Mesendoderm (in vitro differentiated cells): Measurements from ENCODE around the gene NCR3LG1. TPM values are rescaled to one million over a fixed set of nuclear protein-coding genes. Genes with fewer than 3 reads are reported as not detected.

Experiments
- DNase-seq: peaks from one replicate; pipeline ENCODE4 v3.0.0; 2013
- H2AK5ac ChIP-seq: 2 replicates; pipeline ENCODE4 v1.6.1; 2013; ENCODE audit warnings: low read length, inconsistent platforms
- H2BK120ac ChIP-seq: 2 replicates; pipeline ENCODE4 v1.6.1; 2013; ENCODE audit warnings: low read depth, mild to moderate bottlenecking, low read length, moderate library complexity, mixed read lengths
- H2BK15ac ChIP-seq: replicated peaks from 2 replicates; pipeline ENCODE4 v1.6.1; 2013; ENCODE audit warnings: low read depth, mild to moderate bottlenecking, moderate library complexity
- H2BK5ac ChIP-seq: 2 replicates; pipeline ENCODE4 v1.6.1; 2013; ENCODE audit warnings: low read length, inconsistent platforms
- H3K18ac ChIP-seq: 2 replicates; pipeline ENCODE4 v1.6.1; 2013; ENCODE audit warnings: mild to moderate bottlenecking, low read length, mixed read lengths
- H3K23ac ChIP-seq: one replicate; pipeline ENCODE4 v1.6.1; 2013; ENCODE audit warnings: low read length
- H3K27ac ChIP-seq: 2 replicates; pipeline ENCODE4 v1.5.1; 2013; ENCODE audit warnings: low read depth, mild to moderate bottlenecking, inconsistent platforms, low read length, moderate library complexity
- H3K27me3 ChIP-seq: 2 replicates; pipeline ENCODE4 v1.6.1; 2013; ENCODE audit warnings: low read length, control low read depth, mild to moderate bottlenecking, inconsistent platforms; ENCODE audit not compliant: insufficient read depth, poor library complexity
- H3K36me3 ChIP-seq: 2 replicates; pipeline ENCODE4 v1.6.1; 2013; ENCODE audit warnings: low read length, inconsistent platforms; ENCODE audit not compliant: control insufficient read depth, insufficient read depth
- H3K4ac ChIP-seq: one replicate; pipeline ENCODE4 v1.6.1; 2013; ENCODE audit warnings: low read depth, mild to moderate bottlenecking, low read length, moderate library complexity
- H3K4me1 ChIP-seq: 2 replicates; pipeline ENCODE4 v1.6.1; 2013; ENCODE audit warnings: low read depth, low read length, inconsistent platforms; ENCODE audit not compliant: control insufficient read depth
- H3K4me2 ChIP-seq: 2 replicates; pipeline ENCODE4 v1.6.1; 2013; ENCODE audit warnings: low read length
- H3K4me3 ChIP-seq: 2 replicates; pipeline ENCODE4 v1.5.1; 2013; ENCODE audit warnings: mild to moderate bottlenecking, low read length
- H3K56ac ChIP-seq: one replicate; pipeline ENCODE4 v1.6.1; 2013; ENCODE audit warnings: low read length
- H3K79me1 ChIP-seq: 2 replicates; pipeline ENCODE4 v1.6.1; 2013; ENCODE audit warnings: low read length, inconsistent platforms
- H3K79me2 ChIP-seq: 2 replicates; pipeline ENCODE4 v1.6.1; 2013; ENCODE audit warnings: mild to moderate bottlenecking, low read length; ENCODE audit not compliant: control insufficient read depth, insufficient read depth
- H3K9ac ChIP-seq: 2 replicates; pipeline ENCODE4 v1.6.1; 2013; ENCODE audit warnings: low read length, inconsistent platforms
- H4K5ac ChIP-seq: one replicate; pipeline ENCODE4 v1.6.1; 2013; ENCODE audit warnings: low read length
- H4K8ac ChIP-seq: one replicate; pipeline ENCODE4 v1.6.1; 2013; ENCODE audit warnings: low read depth, mild to moderate bottlenecking, control low read depth, low read length, moderate library complexity
- WGBS: extraction: QIAGEN DNeasy Blood & Tissue Kit; methylation state at CpG from one replicate; pipeline ENCODE4 v1.1.7; 2013; ENCODE audit warnings: low lambda C conversion rate, missing lambda C conversion rate; ENCODE audit not compliant: insufficient coverage; ENCODE audit errors: extremely low coverage; 5-methylcytosine and 5-hydroxymethylcytosine counted together
- polyA plus RNA-seq, 2 experiments: library from polyadenylated mRNA; stranded (reverse); fragments of 200-250 nt; gene quantifications; one replicate each; pipeline ENCODE4 v1.2.3, GENCODE V29; 2013

Gene NCR3LG1
- polyA plus RNA-seq (2013, experiment 1 of 2) = 0.51 TPM
- 0.66 TPM for polyA plus RNA-seq (2013, experiment 2 of 2)

GRCh38 chr11:17351510-17352176 lies at the start of gene NCR3LG1:
TSS of gene NCR3LG1 (plus strand) at chr11:17351800. CDS start at chr11:17351970, 170 bp downstream.
- H3K36me3 ChIP-seq = no peaks in the 10 kb centered on the region
- H2BK120ac ChIP-seq = no peak within 1 kb of the TSS
- H3K27me3 ChIP-seq = peaks cover 26% of the 10 kb centered on the region
- H2BK5ac ChIP-seq = no peak within 1 kb of the TSS
- H2AK5ac ChIP-seq = no peak within 1 kb of the TSS
- H3K79me1 ChIP-seq = no peaks in the 10 kb centered on the region
- WGBS = no CpG with 5 or more reads among the region's 61 CpGs
- peak within 1 kb of the TSS; percentile 17 for H3K56ac ChIP-seq
- H2BK15ac ChIP-seq = no peak within 1 kb of the TSS
- H3K27ac ChIP-seq = no peak within 1 kb of the TSS
- no peaks in the 10 kb centered on the region for H3K79me2 ChIP-seq
- no peak within 1 kb of the TSS for H3K9ac ChIP-seq
- H3K4me3 ChIP-seq = peak within 1 kb of the TSS; percentile 6
- no peak within 1 kb of the TSS for H3K23ac ChIP-seq
- H4K8ac ChIP-seq = no peak within 1 kb of the TSS
- H3K4ac ChIP-seq = no peak within 1 kb of the TSS
- peak within 1 kb of the TSS; percentile 46 for H3K4me2 ChIP-seq
- peak; percentile 40 for DNase-seq
- no peak within 1 kb of the TSS for H4K5ac ChIP-seq
- H3K4me1 ChIP-seq = peaks cover 2% of the 10 kb centered on the region
- H3K18ac ChIP-seq = no peak within 1 kb of the TSS

GRCh38 chr11:17313349-17314231 lies 38.0 kb upstream of the NCR3LG1 start:
- H3K9ac ChIP-seq = no peak overlapping the region
- H4K8ac ChIP-seq = no peak overlapping the region
- no peak overlapping the region for H2AK5ac ChIP-seq
- no peak overlapping the region for H3K27ac ChIP-seq
- H3K79me2 ChIP-seq = no peaks in the 10 kb centered on the region
- no peak overlapping the region for H2BK5ac ChIP-seq
- no peaks in the 10 kb centered on the region for H3K27me3 ChIP-seq
- H3K4me1 ChIP-seq = no peaks in the 10 kb centered on the region
- WGBS = no CpG with 5 or more reads among the region's 8 CpGs
- H3K56ac ChIP-seq = no peak overlapping the region
- DNase-seq = no peak
- H3K4ac ChIP-seq = no peak overlapping the region
- H3K36me3 ChIP-seq = no peaks in the 10 kb centered on the region
- no peak overlapping the region for H3K4me2 ChIP-seq
- no peak overlapping the region for H2BK15ac ChIP-seq
- H4K5ac ChIP-seq = no peak overlapping the region
- no peak overlapping the region for H3K23ac ChIP-seq
- no peak overlapping the region for H3K4me3 ChIP-seq
- no peak overlapping the region for H2BK120ac ChIP-seq
- H3K79me1 ChIP-seq = no peaks in the 10 kb centered on the region
- no peak overlapping the region for H3K18ac ChIP-seq

GRCh38 chr11:17314232-17314547 lies 37.4 kb upstream of the NCR3LG1 start:
- Histone ChIP-seq H3K4me2 (no peak overlapping the region), H3K79me2 (no peaks in the 10 kb centered on the region), H3K79me1 (no peaks in the 10 kb centered on the region), H3K36me3 (no peaks in the 10 kb centered on the region), H3K23ac (no peak overlapping the region), H3K27ac (no peak overlapping the region), H2BK15ac (no peak overlapping the region), H2BK5ac (no peak overlapping the region), H3K4me1 (no peaks in the 10 kb centered on the region), H2BK120ac (no peak overlapping the region), H3K56ac (no peak overlapping the region), H3K4ac (no peak overlapping the region), H4K8ac (no peak overlapping the region), H3K27me3 (no peaks in the 10 kb centered on the region), H3K18ac (no peak overlapping the region), H4K5ac (no peak overlapping the region), H3K9ac (no peak overlapping the region), H2AK5ac (no peak overlapping the region), H3K4me3 (no peak overlapping the region)
- no CpG with 5 or more reads among the region's 1 CpG for WGBS
- no peak for DNase-seq

- H3K18ac ChIP-seq = no peak overlapping the region
- no peaks in the 10 kb centered on the region for H3K79me1 ChIP-seq
- H3K4me3 ChIP-seq = no peak overlapping the region
- H2AK5ac ChIP-seq = no peak overlapping the region
- no peak overlapping the region for H2BK15ac ChIP-seq
- no peak overlapping the region for H2BK5ac ChIP-seq
- H4K5ac ChIP-seq = no peak overlapping the region
- no peak overlapping the region for H3K4me2 ChIP-seq
- no peaks in the 10 kb centered on the region for H3K4me1 ChIP-seq
- no peaks in the 10 kb centered on the region for H3K79me2 ChIP-seq
- no peak overlapping the region for H4K8ac ChIP-seq
- H3K9ac ChIP-seq = no peak overlapping the region
- no peak overlapping the region for H3K23ac ChIP-seq
- no peak overlapping the region for H3K27ac ChIP-seq
- no peaks in the 10 kb centered on the region for H3K27me3 ChIP-seq
- no peak overlapping the region for H2BK120ac ChIP-seq
- H3K56ac ChIP-seq = no peak overlapping the region
- no peaks in the 10 kb centered on the region for H3K36me3 ChIP-seq
- no peak overlapping the region for H3K4ac ChIP-seq
- DNase-seq = no peak
- WGBS = no CpG with 5 or more reads among the region's 1 CpG
Observed at GRCh38 chr11:17314904-17315426, 36.6 kb upstream of the NCR3LG1 start.

- Histone ChIP-seq H3K18ac (no peak overlapping the region), H3K4me2 (no peak overlapping the region), H2BK120ac (no peak overlapping the region), H2BK15ac (no peak overlapping the region), H2BK5ac (no peak overlapping the region), H2AK5ac (no peak overlapping the region), H3K27me3 (no peaks in the 10 kb centered on the region), H4K8ac (no peak overlapping the region), H3K4me3 (no peak overlapping the region), H3K23ac (no peak overlapping the region), H3K79me2 (no peaks in the 10 kb centered on the region), H3K9ac (no peak overlapping the region), H3K4me1 (no peaks in the 10 kb centered on the region), H3K36me3 (no peaks in the 10 kb centered on the region), H3K4ac (no peak overlapping the region), H3K79me1 (no peaks in the 10 kb centered on the region), H4K5ac (no peak overlapping the region), H3K27ac (no peak overlapping the region), H3K56ac (no peak overlapping the region)
- WGBS = no CpG with 5 or more reads among the region's 5 CpGs
- DNase-seq = peak; percentile 24
Observed at GRCh38 chr11:17328871-17329494, 22.6 kb upstream of the NCR3LG1 start.
